Myocyte (in vitro differentiated cells): ENCODE results near the gene ZNF385D. TPM values are rescaled to one million over a fixed set of nuclear protein-coding genes. Genes with fewer than 3 reads are reported as not detected.
A peak's percentile ranks its signal among the peaks of the same experiment; 100 is the strongest.
"Not testable (repeated sequence)": the region's sequence is repeated elsewhere in the genome, so short reads cannot be mapped to it uniquely, and the experiment has no call there.

Experiments
- DNase-seq: peaks from one replicate; pipeline ENCODE4 v3.0.0-alpha.2; 2012; ENCODE audit warnings: low read depth
- total RNA-seq: library from RNA; depleted of rRNA; stranded (reverse); fragments of >200 nt; gene quantifications from 2 replicates; pipeline ENCODE4 v1.2.3, GENCODE V29; 2014

The ZNF385D gene
- total RNA-seq, 1 donor from 2014 or later, result 1.6 TPM

DNA sequence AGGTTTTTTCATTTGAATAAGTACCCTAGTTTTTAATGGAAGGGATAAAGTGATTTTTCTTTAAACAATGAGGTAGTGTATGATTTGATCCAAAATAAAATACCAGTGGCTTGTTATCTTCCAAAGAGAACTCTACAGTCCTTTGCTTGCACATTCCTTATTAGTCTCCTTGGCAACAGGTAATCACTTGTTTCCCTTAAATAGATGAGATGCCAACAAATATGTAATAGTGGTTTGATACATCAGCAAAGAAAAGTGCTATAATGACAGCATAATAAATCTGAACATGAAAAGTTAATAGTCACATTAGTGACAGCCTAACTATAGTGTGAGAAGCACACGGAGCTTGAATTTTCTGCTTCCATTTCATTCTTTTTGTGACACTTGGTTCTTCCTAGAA, 360.2 kb downstream of the ZNF385D start:
- DNase-seq, result no peak

DNA sequence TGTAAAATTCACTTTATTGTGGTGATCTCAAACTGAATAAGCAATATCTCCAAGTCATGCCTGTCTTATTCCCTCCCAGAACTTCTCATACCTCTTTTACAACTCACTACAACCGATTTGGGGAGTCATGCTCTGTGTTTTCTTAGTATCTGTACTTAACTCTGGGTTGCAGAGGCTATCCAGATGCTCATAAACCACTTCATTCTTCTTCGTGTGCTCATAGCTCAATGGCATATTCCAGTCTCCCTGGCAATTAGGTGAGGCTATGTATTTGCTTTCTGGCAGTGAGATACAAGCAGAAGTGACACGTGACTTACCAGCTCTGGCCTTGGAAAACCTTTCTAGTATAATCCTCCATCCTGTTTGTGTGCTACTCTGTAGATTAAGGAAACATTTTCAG, 360.9 kb downstream of the ZNF385D start:
- peak; percentile 2 for DNase-seq

DNA sequence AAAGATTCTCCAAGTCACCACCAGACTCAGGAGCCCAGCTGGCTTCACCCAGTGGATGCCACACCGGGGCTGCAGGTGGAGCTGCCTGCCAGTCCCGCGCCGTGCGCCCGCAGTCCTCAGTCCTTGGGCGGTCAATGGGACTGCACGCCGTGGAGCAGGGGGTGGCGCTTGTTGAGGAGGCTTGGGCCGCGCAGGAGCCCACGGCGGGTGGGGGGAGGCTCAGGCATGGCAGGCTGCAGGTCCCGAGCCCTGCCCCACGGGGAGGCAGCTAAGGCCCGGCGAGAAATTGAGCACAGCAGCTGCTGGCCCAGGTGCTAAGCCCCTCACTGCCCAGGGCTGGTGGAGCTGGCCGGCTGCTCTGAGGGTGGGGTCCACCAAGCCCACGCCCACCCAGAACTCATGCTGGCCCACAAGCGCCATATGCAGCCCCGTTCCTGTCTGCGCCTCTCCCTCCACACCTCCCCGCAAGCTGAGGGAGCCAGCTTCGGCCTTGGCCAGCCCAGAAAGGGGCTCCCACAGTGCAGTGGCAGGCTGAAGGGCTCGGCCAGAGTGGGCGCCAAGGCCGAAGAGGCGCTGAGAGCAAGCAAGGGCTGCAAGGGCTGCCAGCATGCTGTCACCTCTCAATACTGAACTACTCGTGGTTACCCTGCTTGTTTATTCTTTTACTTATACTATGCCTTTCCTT, 363.7 kb downstream of the ZNF385D start:
- not testable (repeated sequence) for DNase-seq

DNA sequence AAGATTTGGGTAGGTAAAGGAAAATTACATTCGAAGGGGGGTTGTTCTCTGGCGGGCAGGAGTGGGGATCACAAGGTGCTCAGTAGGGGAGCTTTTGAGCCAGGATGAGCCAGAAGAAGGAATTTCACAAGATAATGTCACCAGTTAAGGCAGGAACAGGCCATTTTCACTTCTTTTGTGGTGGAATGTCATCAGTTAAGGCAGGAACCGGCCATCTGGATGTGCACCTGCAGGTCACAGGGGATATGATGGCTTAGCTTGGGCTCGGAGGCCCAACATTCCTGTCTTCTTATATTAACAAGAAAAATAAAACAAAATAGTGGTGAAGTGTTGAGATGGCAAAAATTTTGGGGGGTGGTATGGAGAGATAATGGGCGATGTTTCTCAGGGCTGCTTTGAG, 373.0 kb downstream of the ZNF385D start:
- DNase-seq, result not testable (repeated sequence)

DNA sequence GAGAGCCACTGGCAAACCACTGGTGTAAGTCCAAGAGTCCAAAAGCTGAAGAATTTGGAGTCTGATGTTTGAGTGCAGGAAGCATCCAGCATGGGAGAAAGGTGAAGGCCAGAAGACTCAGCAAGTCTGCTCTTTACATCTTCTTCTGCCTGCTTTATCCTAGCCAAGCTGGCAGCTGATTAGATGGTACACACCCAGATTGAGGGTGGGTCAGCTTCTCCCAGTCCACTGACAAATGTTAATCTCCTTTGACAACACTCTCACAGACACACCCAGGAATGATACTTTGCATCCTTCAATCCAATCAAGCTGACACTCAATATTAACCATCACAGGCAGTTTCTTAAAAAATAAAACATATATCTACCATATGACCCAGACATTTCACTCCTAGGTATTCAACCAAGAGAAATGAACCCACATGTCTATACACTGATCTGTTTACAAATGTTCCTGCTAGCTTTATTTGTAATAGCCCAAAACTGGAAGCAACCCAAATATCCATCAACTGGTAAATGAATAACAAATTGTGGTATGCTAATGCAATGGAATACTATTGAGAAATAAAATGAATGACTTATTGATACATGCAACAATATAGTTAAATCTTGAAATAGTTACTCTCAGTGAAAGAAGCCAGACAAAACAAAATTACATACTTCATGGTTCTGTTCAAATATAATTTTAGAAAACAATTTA, 373.8 kb downstream of the ZNF385D start:
- DNase-seq, result no peak

DNA sequence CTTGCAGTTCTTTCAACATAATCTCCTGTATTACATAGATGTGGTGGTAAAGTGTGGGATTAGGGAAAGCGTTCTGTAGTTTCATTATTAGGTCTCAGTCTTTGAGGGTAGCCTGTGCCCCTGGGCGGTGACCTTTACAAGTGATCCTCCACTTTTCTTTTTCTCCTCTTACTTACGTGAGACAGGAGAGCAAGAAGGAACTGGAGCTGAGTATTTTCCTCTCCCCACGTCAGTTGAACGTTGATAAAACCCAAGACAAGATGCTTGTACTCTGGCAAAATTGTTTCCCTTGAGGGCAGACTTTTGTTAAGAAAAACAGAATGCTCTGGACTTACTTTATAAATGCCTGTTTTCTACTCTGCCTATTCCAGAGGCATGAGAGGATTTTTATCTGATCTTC, 378.7 kb downstream of the ZNF385D start:
- DNase-seq, result no peak
